Stimulated activated CD4-positive, alpha-beta T cell treated with anti-CD3 and anti-CD28 coated beads, Interleukin-2, amount 100 ng/mL, for 4 hours (primary cell): ENCODE measurements around the gene CACNA1C.

ENCODE experiments used
- DNase-seq: peaks from one replicate; pipeline ENCODE4 v3.0.0-alpha.2; 2020; ENCODE audit warnings: low read depth

The CACNA1C gene

GRCh38 chr12:2298556-2299200 is 245.9 kb downstream of the CACNA1C start:
- DNase-seq = no peak

- no peak for DNase-seq
These were observed 246.4 kb downstream of the CACNA1C start for GRCh38 chr12:2299206-2299605.

DNA sequence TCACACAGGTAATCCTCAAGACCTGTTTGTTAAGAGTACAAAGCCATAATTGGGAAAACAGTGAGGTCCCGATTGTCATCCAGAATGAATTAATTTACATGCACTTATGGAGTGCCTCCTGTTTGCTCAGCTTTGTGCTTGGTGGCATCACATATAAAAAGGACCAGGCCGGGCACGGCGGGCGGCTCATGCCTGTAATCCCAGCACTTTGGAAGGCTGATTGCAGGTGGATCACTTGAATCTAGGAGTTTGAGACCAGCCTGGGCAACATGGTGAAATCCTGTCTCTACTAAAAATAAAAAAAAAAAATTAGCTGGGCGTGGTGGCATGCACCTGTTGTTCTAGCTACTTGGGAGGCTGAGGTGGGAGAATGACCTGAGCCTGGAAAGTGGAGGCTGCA is 247.4 kb downstream of the CACNA1C start:
- DNase-seq = no peak

DNA sequence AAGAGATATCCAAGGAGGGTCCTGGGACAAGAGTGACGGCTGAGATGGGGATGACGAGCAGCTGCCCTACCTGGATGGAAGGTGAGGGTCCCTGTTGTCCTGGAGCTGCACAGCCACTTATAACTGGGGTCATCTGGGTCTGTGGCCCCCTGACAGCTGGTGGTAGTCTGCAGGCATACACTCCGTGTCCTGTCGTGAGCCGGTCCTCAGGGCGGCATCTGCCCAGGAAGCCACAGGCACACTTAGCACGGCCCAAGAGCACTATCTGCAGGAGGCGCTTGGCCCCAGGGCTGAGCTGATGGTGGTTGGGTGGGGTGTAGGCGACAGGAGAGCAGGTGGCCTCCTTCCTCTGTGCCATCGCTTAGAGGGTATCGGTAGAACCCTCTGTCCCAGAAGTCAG is 248.1 kb downstream of the CACNA1C start:
- no peak for DNase-seq

DNA sequence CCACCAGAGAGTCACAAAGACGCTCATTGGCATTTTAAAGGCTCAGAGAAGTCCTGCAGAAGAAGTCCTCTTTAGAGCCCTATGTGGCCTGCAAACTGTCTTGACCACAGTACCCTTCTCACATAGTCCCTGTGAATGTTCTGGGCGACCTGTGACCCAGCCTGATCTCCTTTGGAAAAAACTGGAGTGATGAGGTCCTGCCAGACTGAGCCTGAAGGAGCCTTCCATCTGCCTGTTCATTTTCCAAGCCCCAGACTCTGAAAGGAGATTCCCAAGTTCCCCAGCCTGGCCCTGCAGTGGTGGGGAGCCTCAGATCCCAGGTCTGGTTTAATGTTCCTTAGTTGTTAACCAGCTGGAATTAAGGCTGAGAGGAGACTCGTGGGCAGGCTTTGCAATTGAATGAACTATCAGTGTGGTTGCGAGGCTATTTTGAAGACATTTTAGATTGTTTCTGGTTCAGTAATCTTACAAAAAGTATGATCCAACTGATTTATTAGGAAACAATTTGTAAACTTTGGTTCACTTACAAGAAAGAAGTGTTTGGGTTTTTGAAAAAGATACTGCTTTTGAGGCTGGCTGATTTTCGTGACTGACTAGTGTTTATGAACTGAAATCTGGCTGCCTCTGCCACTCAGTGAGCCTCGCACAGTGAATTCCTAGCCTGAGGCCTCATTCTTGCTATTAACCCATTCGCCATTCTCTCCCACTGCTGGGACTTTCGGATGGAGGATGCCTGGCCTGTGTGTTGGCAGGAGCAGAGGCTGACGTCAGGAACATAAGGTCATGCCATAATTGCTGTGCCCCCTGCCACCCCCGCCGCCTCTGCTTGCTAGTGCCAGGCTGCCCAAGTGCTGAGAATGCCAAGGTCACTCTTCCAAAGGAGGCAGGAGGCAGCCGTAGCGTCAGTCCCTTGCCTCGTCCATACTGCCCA is 249.0 kb downstream of the CACNA1C start:
- DNase-seq = no peak

DNA sequence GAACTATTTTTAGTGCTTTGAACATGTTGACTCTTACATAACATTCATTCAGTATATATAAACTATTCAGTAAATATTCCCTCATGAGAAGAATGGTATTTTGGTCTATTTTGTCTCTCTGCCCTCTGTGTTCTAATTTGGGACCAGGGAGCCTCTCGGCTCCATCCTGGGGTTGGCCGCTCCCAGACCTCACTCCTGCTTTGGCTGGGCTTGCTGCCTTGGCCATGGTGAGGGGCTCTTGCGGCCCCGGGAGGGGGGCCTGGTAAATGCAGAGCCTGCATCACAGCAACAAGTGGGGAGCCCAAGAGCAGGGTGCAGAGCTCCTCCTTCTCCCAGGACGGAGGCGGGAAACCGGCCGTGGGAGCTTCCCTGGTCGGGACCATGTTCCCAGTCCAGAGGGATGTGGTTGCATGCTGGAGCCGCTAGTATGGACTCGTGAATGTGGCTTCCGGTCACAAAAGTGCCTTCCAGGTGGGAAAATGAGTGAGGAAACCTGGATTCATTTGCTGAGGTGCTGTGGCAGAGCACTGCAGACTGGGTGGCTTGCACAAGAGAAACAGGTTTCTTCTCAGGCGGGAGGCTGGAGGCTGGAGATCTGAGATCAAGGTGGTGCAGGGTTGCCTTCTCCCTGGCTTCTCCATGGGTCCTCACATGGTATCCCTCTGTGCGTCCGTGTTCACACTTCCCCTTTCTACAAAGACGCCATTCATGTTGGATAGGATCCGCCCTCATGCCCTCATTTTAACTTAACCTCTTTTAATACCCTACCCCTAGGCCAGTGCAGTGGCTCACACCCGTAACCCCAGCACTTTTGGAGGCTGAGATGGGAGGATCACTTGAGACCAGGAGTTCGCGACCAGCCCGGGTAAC is 250.2 kb downstream of the CACNA1C start:
- no peak for DNase-seq

- DNase-seq = no peak
These were observed 251.4 kb downstream of the CACNA1C start for GRCh38 chr12:2304223-2304622.

GRCh38 chr12:2306012-2306411 is 253.2 kb downstream of the CACNA1C start:
- no peak for DNase-seq

DNA sequence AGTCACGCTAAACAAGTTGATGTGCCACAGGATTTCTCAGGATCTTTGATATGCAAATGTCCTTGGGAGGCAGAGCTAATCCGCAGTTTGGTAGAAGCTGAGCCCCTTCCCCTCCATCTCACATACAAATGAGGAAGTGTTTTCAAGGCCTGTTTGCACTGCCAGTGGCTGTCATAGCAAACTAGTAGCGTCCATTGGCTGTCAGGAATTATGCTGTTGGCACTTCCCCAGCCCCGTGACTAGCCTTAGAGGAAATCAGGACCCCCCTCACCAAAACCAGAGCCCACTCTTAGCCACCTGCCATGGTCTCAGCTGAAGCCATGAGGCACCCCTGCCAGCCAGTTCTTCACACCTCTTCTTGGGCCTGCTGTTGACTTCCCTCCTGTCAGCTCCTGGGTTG is 253.9 kb downstream of the CACNA1C start:
- no peak for DNase-seq

- no peak for DNase-seq
These were observed 254.8 kb downstream of the CACNA1C start for GRCh38 chr12:2307550-2307949.

DNA sequence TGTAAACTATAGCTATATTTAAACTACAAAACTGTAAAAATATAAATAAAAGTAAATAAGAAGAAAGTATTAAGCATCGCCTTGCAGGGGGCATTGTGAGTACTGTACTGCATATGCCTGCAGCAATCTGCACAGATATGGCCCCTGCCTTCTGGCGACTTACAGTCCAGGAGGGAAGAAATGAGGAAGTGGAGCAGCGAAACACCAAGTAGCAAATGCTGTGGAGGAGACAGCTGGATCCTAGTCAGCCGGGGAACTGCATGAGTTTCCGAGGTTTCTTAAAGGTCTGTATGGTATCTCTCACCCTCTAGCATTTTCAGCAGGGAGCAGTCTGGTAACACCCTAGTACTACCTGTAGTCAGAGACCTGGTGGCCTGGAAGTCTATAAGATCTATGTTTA is 256.9 kb downstream of the CACNA1C start:
- DNase-seq = no peak

- no peak for DNase-seq
These were observed 258.4 kb downstream of the CACNA1C start for GRCh38 chr12:2311020-2311778.

DNA sequence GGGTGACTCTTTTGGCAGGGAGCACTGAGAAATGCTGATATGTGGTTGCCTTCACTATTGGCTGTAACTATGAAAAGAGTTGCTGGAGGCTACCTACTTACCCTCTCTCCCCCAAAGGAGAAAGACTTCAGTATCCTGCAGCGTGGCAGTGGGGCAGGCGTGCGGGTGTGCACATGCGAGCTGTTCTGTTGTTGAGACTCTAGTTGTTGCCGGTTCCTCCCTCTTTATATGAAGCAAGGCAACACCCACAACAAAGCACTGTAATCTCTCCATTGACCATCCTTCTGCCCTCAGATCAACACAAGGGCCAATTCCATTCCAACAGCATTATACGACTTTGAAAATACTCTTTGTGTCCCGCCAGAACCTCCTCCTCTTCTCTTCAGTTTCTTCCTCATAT is 259.4 kb downstream of the CACNA1C start:
- DNase-seq = no peak

GRCh38 chr12:2312770-2313169 is 260.0 kb downstream of the CACNA1C start:
- DNase-seq = no peak

DNA sequence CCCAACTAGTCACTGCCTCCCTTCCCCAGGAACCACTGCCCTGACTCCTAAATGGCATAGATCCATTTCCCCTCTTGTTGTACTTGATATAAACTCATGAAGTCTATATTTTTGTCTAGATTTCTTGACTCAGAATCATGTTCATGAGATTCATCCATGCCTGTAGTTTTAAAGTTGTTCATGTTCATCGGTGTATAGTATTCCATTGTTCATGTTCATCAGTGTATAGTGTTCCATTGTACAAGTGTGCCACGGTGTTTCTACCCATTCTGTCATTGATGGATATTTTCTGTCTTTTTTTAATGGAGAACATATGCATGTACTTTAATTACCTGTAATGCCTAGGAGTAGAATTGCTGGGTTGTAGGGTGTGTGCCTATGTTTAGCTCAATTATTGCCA is 261.7 kb downstream of the CACNA1C start:
- DNase-seq = no peak

DNA sequence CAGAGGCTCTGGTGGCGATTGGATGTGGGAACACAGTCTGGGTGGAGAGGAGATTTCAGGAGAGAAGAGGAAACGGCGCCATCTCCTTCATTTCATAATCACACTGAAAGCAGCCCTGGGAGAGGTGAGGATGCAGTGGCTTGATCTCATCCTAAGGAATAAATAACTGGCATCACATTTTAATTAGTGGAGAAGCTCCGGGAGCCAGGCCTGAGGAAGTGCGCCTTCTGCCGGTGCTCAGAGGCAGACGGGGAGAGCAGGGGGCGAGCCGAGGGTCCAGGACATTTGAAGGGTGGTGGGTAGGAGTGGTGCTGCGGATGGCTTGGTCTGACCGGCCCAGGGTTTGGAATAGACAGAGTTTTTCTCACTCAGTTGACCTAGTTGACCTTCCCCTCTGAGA is 265.0 kb downstream of the CACNA1C start:
- DNase-seq = no peak

DNA sequence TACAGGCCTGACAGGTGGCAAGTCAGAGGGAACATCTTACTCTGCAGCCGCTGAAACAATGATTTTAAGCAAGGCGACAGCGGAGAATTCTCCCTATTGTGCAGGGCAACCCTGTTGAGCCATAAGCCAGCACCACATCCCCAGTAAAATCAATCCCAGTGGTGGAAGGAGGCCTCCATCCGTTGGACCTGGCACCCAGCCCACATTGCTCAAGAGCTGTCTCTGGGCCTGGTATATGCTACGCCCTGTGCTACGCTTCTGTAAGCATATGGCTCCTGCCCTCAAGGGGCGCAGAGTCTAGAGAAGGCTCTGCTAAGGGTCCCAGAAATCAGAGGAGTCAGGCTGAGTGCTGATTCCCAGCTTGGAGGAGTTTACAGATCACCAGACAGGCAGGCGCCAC is 265.5 kb downstream of the CACNA1C start:
- no peak for DNase-seq

DNA sequence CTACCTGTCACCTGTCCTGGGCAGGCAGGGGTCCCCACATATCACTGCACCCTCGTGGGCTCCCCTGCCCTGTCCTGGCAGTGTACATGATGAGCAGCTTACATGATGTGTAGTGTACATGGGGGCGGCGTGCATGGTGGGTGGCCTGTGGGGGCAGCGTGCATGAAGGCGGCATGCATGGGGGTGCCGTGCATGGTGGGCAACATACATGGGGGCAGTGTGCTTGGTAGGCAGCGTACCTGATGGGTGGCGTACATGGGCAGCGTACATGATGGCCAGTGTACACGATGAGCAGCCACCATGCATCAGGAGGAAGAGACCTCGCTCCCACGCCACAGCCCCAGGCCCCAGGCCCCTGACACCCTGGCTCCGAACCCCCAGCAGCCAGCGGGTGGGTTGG is 266.3 kb downstream of the CACNA1C start:
- no peak for DNase-seq

- no peak for DNase-seq
These were observed 267.1 kb downstream of the CACNA1C start for GRCh38 chr12:2319737-2320506.

DNA sequence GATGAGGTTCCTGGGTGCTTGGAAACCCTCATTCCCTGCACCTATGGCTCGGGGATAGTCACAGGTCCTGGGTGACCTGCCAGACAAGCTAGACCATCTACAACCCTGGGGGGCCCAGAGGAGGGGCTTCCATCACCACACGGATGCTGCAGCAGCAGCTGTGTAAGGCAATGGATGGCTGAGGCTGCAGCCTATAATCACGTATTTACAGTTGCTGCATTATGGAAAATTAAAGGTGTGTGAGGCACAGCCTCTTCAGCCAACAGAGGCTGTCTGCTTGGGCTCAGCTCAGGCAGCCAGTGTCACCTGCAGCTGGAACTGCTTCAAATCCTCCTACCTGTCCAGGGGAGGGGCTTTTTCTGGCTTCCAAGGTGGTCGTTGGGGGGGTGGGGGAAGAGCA is 268.1 kb downstream of the CACNA1C start:
- DNase-seq = no peak

DNA sequence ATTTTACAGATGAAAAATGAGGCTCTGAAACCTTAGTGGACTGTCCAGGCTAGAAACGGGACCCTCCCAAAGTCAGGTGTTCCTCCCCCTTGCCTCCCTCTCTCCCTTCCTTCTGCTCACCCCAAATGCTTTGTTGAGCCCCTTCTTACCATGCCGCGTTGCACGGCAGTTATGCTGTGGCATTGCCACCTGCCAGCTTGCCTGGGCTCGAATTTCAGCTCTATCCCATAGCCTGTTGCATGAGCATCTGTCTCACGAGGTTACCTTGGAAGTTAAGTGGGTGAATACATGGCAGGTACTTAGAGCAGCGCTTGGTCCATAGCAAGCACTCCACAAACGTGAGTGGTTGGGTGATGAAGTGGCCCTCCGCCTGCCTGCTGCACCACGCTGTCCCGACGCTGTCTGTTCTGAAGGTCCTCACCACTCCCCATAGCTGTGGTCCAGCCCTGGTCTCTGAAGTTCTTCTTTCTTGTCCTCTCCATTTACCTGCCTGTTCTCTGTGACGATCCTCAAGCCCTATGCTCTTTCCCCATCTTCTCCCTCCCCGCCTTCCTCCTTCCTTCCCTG is 269.9 kb downstream of the CACNA1C start:
- no peak for DNase-seq
